Upper lobe of right lung (tissue), 1 donor: Measurements from ENCODE around the gene GSKIP. TPM values are rescaled to one million over a fixed set of nuclear protein-coding genes. Genes with fewer than 3 reads are reported as not detected.

Source experiments
- ATAC-seq: fragments of 200-7000 bp; cut with Tn5 transposase; one replicate; pipeline ENCODE4 v1.9.1; 2020; ENCODE audit warnings: mild to moderate bottlenecking, moderate library complexity
- DNase-seq: peaks from one replicate; pipeline ENCODE4 v3.0.0-alpha.2; 2020
- H3K27ac ChIP-seq: fragments of 200-600 bp; one replicate; pipeline ENCODE4 v1.8.0; 2022
- H3K27me3 ChIP-seq: fragments of 200-600 bp; one replicate; pipeline ENCODE4 v1.8.0; 2022; ENCODE audit warnings: mild to moderate bottlenecking
- H3K36me3 ChIP-seq: fragments of 200-600 bp; one replicate; pipeline ENCODE4 v1.8.0; 2022
- H3K4me1 ChIP-seq: fragments of 200-600 bp; one replicate; pipeline ENCODE4 v1.8.0; 2022
- H3K4me3 ChIP-seq: fragments of 200-600 bp; one replicate; pipeline ENCODE4 v1.8.0; 2022; ENCODE audit warnings: mild to moderate bottlenecking
- H3K9me3 ChIP-seq: fragments of 200-600 bp; one replicate; pipeline ENCODE4 v1.8.0; 2022
- intact Hi-C: fragments of 100-400 bp; cut with DNase I; formaldehyde crosslinking; loops from one replicate; pipeline ENCODE4 v1.11.0; 2022
- total RNA-seq: library from RNA; stranded (reverse); fragmentation: NEBNext Ultra II Directional; extraction: Animal tissue kit (Norgen Biotek cat#: 25700); gene quantifications from one replicate; pipeline ENCODE4 v1.2.1, GENCODE V29; 2021
- TF ChIP-seq, protein P1 (sequence below): fragments of 200-600 bp; IDR thresholded peaks from one replicate; pipeline ENCODE4 v1.8.0; 2022; ENCODE audit warnings: antibody characterized with exemption
- donor health status: DM: no; HTN: yes; CAD: no; lungs with severe emphysema.

The GSKIP gene
- total RNA-seq, 1 donor from 2014 or later = 13.9 TPM

DNA sequence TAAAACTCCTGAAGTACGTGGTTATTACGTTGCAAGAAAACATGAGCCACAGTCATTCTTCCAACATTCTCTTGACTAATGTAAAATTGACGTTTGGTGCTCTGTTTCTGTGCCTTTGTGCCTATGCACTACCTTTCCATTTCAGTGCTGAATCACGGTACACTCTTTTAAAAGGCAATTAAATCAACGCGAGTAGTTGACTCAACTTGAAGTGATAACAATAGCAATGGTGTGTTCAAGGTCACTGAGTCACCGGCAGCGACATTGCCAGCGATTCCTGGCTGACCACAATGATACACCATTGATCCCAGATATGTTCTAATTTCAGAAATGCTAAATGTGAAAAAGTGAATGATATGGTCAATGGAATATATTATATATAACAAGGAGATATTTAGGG lies 46.4 kb downstream of the GSKIP start:
- DNase-seq (no peak), ATAC-seq (no peak)
- Histone ChIP-seq H3K27ac (no peak overlapping the region), H3K4me3 (no peak overlapping the region), H3K27me3 (no peaks in the 10 kb centered on the region), H3K36me3 (no peaks in the 10 kb centered on the region), H3K9me3 (no peaks in the 10 kb centered on the region), H3K4me1 (no peaks in the 10 kb centered on the region)
- TF ChIP-seq, protein P1, sequence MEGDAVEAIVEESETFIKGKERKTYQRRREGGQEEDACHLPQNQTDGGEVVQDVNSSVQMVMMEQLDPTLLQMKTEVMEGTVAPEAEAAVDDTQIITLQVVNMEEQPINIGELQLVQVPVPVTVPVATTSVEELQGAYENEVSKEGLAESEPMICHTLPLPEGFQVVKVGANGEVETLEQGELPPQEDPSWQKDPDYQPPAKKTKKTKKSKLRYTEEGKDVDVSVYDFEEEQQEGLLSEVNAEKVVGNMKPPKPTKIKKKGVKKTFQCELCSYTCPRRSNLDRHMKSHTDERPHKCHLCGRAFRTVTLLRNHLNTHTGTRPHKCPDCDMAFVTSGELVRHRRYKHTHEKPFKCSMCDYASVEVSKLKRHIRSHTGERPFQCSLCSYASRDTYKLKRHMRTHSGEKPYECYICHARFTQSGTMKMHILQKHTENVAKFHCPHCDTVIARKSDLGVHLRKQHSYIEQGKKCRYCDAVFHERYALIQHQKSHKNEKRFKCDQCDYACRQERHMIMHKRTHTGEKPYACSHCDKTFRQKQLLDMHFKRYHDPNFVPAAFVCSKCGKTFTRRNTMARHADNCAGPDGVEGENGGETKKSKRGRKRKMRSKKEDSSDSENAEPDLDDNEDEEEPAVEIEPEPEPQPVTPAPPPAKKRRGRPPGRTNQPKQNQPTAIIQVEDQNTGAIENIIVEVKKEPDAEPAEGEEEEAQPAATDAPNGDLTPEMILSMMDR = no peak
- intact Hi-C loops = no loop called here

DNA sequence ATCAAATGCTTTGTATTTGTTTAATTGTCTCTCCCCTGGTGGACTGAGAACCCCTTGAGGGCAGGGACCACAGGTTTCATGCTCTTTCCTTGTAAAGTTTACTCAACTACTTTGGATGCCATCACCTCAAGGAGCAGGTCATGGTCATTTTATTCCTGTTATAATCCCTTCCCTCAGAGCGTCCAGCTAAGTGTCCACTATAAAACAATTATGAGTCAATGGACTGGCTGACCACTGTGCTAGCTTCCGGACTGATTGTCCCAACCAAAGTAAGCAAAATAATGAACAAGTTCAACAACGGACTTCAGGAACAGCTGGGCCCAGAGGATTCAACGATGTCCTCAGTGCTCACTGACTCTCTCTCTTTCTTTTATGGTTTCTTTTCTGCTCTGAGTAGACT lies 46.8 kb downstream of the GSKIP start:
- H3K9me3 ChIP-seq = no peaks in the 10 kb centered on the region
- TF ChIP-seq, protein P1 = no peak
- no peaks in the 10 kb centered on the region for H3K4me1 ChIP-seq
- no peak overlapping the region for H3K27ac ChIP-seq
- DNase-seq (no peak), ATAC-seq (no peak)
- intact Hi-C loops = no loop called here
- no peaks in the 10 kb centered on the region for H3K36me3 ChIP-seq
- no peaks in the 10 kb centered on the region for H3K27me3 ChIP-seq
- no peak overlapping the region for H3K4me3 ChIP-seq

DNA sequence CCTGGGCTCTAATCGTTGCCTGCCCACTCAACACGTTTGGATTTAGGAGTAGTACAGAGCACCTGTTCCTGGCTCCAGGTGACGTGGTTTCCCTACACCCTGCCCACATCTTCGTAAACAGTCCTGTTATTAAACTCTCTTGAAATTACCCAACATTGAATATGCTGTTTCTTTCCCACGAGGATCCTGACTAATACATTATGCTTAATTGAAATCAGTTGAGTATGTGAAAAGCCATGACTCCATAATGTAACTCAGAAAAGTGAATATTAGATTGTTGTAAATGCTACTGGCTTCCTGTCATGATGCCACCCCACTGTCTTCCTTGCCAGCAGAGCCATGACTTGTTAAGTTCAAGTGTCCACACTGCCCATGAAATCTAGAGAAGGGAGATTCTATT lies 50.2 kb downstream of the GSKIP start:
- intact Hi-C loops = no loop called here
- no peaks in the 10 kb centered on the region for H3K27me3 ChIP-seq
- no peak overlapping the region for H3K4me3 ChIP-seq
- ATAC-seq (no peak), DNase-seq (no peak)
- H3K4me1 ChIP-seq = no peaks in the 10 kb centered on the region
- no peaks in the 10 kb centered on the region for H3K9me3 ChIP-seq
- TF ChIP-seq, protein P1 = no peak
- H3K36me3 ChIP-seq = no peaks in the 10 kb centered on the region
- H3K27ac ChIP-seq = no peak overlapping the region

DNA sequence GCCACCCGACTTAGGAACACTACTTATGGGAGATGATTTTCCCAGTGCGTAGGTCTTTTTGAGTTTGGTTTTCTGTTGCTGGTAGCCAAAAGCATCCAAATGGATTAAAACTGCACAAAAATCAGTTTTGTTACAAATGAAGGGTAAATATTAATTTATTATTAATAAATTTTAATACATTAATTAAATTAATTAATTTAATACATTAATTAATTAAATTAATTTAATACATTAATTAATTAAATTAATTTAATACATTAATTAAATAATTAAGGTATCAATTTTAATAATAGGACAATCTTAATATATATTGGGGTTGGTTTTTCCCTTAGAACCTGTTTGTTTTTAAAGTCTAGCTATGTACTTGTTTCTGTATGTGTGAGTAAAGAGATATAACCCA lies 52.2 kb downstream of the GSKIP start:
- Histone ChIP-seq H3K4me3 (no peak overlapping the region), H3K27me3 (no peaks in the 10 kb centered on the region), H3K9me3 (no peaks in the 10 kb centered on the region), H3K27ac (no peak overlapping the region), H3K4me1 (no peaks in the 10 kb centered on the region), H3K36me3 (no peaks in the 10 kb centered on the region)
- TF ChIP-seq, protein P1 = no peak
- DNase-seq = no peak
- intact Hi-C loops = no loop called here
- no peak for ATAC-seq

DNA sequence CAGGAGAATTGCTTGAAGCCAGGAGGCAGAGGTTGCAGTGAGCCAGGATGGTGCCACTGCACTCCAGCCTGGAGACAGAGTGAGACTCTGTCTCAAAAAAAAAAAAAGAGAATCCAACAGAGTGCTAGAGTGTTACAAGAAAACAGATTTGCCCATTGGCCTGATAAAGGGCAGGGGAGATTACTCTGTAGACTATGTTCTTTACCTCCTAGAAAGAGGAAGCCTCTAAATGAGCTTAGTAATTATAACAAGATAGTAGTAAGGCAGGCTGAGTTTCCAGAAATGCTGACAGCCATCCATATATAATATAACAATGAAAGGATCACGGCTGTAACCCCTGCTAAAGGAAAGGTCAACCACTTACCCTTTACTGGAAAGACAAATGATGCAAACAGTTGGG lies 53.0 kb downstream of the GSKIP start:
- no peaks in the 10 kb centered on the region for H3K4me1 ChIP-seq
- H3K9me3 ChIP-seq = no peaks in the 10 kb centered on the region
- no peak overlapping the region for H3K4me3 ChIP-seq
- no peak for ATAC-seq
- H3K36me3 ChIP-seq = no peaks in the 10 kb centered on the region
- no peaks in the 10 kb centered on the region for H3K27me3 ChIP-seq
- H3K27ac ChIP-seq = no peak overlapping the region
- intact Hi-C loops = no loop called here
- no peak for DNase-seq
- TF ChIP-seq, protein P1 = no peak

DNA sequence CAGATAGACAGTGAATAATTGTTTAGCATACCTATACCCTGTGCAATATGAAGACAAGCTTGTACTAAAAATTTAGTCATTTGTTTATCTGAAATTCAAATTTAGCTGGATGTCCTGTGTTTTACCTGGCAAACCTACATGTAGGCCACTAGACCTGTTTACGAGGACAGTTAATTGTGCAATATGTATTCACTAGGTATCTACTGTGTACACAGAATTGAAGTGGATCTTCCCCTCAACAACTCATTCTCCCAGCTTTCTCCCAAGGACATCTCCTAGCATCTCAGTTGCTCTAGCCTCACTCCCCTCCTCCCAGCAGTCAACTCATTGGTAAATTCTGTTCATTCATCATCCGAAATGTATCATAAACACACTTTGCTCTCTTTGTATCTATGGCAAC lies 53.9 kb downstream of the GSKIP start:
- intact Hi-C loops = no loop called here
- no peak overlapping the region for H3K27ac ChIP-seq
- TF ChIP-seq, protein P1 = no peak
- H3K9me3 ChIP-seq = no peaks in the 10 kb centered on the region
- H3K27me3 ChIP-seq = no peaks in the 10 kb centered on the region
- no peaks in the 10 kb centered on the region for H3K4me1 ChIP-seq
- DNase-seq (no peak), ATAC-seq (no peak)
- no peaks in the 10 kb centered on the region for H3K36me3 ChIP-seq
- no peak overlapping the region for H3K4me3 ChIP-seq
